C4-2B (cell line): ENCODE measurements around the gene HEXD.

Experiments
- CTCF ChIP-seq: fragments of 450-650 bp; conservative IDR thresholded peaks from 2 replicates; pipeline ENCODE4 v1.5.1; 2017; ENCODE audit warnings: mild to moderate bottlenecking
- ZFX ChIP-seq: fragments of 450-650 bp; IDR thresholded peaks from 2 replicates; pipeline ENCODE4 v1.6.1; 2017

GRCh38 chr17:82483204-82483660 is 65.1 kb downstream of the HEXD start:
- no peak for TF ChIP-seq CTCF
- TF ChIP-seq ZFX, result no peak
